H1 (cell line): Measurements from ENCODE around the gene ASGR1.
"Not testable (repeated sequence)": the region's sequence is repeated elsewhere in the genome, so short reads cannot be mapped to it uniquely, and the experiment has no call there.

Source experiments
- BRCA1 ChIP-seq: IDR thresholded peaks from 2 replicates; pipeline ENCODE4 v1.6.1; 2012; ENCODE audit warnings: low read depth, low read length, improper control_type of control experiment
- GTF2F1 ChIP-seq: IDR thresholded peaks from 2 replicates; pipeline ENCODE4 v1.6.1; 2012; ENCODE audit warnings: low read depth, low read length, improper control_type of control experiment, borderline replicate concordance
- POLR2A ChIP-seq, 2 experiments: IDR thresholded peaks; 1 replicate in 1 of 2; 2 replicates in 1 of 2; pipeline ENCODE4 v1.6.1; 2011; ENCODE audit warnings: low read depth in 2 of 2, low read length in 2 of 2, mild to moderate bottlenecking in 2 of 2; ENCODE audit errors: control extremely low read depth in 1 of 2
- POLR2AphosphoS5 ChIP-seq: IDR thresholded peaks from 2 replicates; pipeline ENCODE4 v1.6.1; 2011; ENCODE audit warnings: low read depth, low read length
- RAD21 ChIP-seq, 2 experiments: IDR thresholded peaks in 1 of 2; conservative IDR thresholded peaks in 1 of 2; 2 replicates each; pipeline ENCODE4 v1.6.1; 2011; ENCODE audit warnings: low read depth in 2 of 2, low read length in 2 of 2, improper control_type of control experiment in 1 of 2, inconsistent platforms in 1 of 2, mild to moderate bottlenecking in 1 of 2, moderate library complexity in 1 of 2
- SP4 ChIP-seq: IDR thresholded peaks from 2 replicates; pipeline ENCODE4 v1.6.1; 2012; ENCODE audit warnings: low read length, inconsistent platforms

- TF ChIP-seq POLR2A (IDR thresholded peaks at IDR 0.05; ENCODE audit: control extremely low read depth in 1 of 2, low read depth in 2 of 2, low read length in 2 of 2); SP4; RAD21 (IDR thresholded peaks at IDR 0.05 in 1 of 2, conservative IDR thresholded peaks at IDR 0.05 in 1 of 2; ENCODE audit: low read depth in 2 of 2, low read length in 2 of 2); GTF2F1; BRCA1; POLR2AphosphoS5: not testable (repeated sequence)
Observed at GRCh38 chr17:7159571-7159970, 19.6 kb downstream of the ASGR1 start.
